Measurements from ENCODE around the gene ARMH1.

DNA sequence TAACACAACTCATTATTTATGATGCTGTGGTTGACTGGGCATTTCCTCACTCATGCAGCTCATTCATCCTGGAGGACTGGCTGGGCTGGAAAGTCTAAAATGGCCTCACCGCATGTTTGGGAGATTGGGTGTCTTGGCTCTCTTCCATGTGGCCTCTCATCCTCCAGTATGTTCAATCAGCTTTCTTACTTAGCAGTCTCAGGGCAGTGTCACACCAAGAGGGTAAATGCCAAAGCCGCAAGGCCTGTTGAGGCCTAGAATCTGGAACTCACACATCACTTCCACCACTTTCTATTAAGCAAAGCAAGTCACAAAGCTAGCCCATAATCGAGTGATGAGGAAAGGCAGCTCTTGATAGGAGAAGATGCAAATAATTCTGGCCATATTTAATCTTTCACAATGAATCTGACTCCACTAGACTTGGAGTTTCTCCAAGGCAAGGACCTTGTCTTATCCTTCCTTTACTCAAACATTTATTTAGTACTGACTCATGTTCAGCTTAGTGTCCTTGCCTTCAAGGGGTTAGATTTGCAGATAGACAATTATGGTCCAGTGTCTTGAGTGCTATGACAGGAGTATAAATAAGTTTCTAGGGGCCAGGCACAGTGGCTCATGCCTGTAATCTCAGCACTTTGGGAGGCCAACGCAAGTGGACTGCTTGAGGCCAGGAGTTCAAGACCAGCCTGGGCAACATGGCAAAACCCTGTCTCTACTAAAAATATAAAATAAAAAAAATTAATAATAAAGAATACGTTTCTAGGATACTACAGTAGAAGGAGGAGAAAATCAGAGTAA, 45.4 kb upstream of the ARMH1 start:
- TF ChIP-seq, protein P1, sequence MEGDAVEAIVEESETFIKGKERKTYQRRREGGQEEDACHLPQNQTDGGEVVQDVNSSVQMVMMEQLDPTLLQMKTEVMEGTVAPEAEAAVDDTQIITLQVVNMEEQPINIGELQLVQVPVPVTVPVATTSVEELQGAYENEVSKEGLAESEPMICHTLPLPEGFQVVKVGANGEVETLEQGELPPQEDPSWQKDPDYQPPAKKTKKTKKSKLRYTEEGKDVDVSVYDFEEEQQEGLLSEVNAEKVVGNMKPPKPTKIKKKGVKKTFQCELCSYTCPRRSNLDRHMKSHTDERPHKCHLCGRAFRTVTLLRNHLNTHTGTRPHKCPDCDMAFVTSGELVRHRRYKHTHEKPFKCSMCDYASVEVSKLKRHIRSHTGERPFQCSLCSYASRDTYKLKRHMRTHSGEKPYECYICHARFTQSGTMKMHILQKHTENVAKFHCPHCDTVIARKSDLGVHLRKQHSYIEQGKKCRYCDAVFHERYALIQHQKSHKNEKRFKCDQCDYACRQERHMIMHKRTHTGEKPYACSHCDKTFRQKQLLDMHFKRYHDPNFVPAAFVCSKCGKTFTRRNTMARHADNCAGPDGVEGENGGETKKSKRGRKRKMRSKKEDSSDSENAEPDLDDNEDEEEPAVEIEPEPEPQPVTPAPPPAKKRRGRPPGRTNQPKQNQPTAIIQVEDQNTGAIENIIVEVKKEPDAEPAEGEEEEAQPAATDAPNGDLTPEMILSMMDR (IDR thresholded peaks at IDR 0.05; ENCODE audit: low read depth, low read length), result no peak
- no peak for TF ChIP-seq POLR2A (IDR thresholded peaks at IDR 0.05; ENCODE audit: extremely low read depth, insufficient read length)
